Lower leg skin (tissue), 3 donors: ENCODE measurements around the gene POFUT2.

Source experiments
- POLR2A ChIP-seq, 2 donors: fragments of 450-650 bp; IDR thresholded peaks; one replicate each; pipeline ENCODE4 v1.6.1; 2016 to 2017; ENCODE audit warnings: antibody characterized with exemption in 2 of 2, mild to moderate bottlenecking in 1 of 2, moderate library complexity in 1 of 2
- TF ChIP-seq, protein P1 (sequence below), 3 donors: fragments of 450-650 bp; IDR thresholded peaks; one replicate each; pipeline ENCODE4 v1.5.1; 2016; ENCODE audit warnings: antibody characterized with exemption in 3 of 3, mild to moderate bottlenecking in 3 of 3, moderate library complexity in 2 of 3

DNA sequence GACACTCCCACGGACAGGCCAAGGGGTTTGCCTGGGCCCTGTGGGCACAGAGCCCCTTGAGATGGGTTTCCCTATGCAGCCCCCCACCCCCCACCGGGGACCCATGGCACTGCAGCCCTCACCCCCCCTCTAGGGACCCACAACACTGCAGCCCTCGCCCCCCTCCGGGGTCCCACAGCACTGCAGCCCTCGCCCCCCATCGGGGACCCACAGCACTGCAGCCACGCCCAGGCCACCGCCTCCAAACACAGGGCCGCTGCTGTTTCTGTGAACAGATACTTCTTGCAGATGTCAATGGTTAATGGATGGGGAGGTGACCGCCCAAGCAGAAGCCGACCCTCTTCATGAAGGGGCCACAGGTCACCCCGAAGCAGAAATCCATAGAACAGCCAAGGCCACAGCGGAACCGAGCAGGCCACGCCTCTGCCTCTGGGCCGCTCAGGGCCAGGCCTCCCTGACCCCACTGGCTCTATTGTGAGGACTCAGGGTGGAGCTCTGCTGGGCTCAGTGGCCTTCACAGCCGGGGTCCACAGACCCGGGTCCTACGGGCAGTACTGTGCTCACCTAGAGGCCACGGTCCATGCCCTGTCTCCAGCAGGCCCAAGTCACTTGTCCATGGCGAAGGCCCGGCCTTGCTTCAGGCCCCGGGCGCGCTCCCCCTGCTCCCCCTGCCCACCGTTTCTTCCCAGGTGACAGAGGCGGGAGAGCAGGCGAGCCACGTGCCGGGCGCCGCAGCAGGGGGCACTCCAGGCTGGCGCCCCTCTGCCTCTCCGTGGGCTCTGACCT, 4.1 kb upstream of the POFUT2 start:
- TF ChIP-seq, protein P1, sequence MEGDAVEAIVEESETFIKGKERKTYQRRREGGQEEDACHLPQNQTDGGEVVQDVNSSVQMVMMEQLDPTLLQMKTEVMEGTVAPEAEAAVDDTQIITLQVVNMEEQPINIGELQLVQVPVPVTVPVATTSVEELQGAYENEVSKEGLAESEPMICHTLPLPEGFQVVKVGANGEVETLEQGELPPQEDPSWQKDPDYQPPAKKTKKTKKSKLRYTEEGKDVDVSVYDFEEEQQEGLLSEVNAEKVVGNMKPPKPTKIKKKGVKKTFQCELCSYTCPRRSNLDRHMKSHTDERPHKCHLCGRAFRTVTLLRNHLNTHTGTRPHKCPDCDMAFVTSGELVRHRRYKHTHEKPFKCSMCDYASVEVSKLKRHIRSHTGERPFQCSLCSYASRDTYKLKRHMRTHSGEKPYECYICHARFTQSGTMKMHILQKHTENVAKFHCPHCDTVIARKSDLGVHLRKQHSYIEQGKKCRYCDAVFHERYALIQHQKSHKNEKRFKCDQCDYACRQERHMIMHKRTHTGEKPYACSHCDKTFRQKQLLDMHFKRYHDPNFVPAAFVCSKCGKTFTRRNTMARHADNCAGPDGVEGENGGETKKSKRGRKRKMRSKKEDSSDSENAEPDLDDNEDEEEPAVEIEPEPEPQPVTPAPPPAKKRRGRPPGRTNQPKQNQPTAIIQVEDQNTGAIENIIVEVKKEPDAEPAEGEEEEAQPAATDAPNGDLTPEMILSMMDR (IDR thresholded peaks at IDR 0.05): no peak
- TF ChIP-seq POLR2A (IDR thresholded peaks at IDR 0.05): no peak
